Stimulated activated CD8-positive, alpha-beta memory T cell treated with anti-CD3 and anti-CD28 coated beads, Interleukin-7, amount 100 ng/mL, for 48 hours (primary cell): ENCODE data around the gene VAV2.

Experiments used
- DNase-seq, 2 donors: peaks; one replicate each; pipeline ENCODE4 v3.0.0-alpha.2; 2020; ENCODE audit warnings: low read depth in 1 of 2; ENCODE audit errors: extremely low read depth in 1 of 2

VAV2 gene

DNA sequence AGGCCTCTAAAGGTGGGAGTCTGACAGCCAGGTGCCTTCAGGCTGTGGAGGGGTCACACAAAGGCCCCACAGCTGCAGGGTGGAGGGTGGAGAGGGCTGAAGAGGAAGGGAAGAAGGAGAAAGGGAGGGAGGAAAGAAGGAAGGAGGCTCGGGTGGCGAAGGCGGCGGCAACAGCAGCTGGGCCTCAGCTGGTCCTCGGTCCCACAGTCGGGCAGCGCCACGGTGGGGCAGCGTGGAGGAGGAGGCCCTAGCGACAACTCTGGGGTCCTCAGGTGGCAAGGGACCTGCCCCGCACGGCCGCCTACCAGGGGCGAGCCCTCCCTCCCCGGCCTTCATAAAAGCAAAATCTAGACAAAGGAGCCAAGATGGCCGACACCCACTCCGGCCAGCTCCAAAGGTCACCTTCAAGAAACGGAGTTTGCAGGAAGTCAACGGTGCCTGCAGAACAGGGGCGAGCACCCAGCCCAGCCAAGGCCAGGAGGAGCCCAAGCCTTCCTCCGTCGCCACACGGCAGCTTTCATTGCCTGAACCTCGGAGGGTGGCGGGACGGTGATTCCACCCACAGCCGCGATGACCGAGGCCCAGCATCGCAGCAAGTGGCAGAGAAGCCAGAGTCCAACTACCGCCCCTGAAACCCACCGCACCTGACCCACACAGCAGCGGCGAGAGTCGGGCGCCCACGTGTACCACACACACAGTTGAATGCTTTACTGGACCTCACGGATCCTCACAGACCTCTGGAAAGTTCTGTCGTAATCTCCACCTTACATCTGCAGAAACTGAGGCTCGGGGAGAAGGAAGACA, 98.7 kb downstream of the VAV2 start:
- DNase-seq: no peak

DNA sequence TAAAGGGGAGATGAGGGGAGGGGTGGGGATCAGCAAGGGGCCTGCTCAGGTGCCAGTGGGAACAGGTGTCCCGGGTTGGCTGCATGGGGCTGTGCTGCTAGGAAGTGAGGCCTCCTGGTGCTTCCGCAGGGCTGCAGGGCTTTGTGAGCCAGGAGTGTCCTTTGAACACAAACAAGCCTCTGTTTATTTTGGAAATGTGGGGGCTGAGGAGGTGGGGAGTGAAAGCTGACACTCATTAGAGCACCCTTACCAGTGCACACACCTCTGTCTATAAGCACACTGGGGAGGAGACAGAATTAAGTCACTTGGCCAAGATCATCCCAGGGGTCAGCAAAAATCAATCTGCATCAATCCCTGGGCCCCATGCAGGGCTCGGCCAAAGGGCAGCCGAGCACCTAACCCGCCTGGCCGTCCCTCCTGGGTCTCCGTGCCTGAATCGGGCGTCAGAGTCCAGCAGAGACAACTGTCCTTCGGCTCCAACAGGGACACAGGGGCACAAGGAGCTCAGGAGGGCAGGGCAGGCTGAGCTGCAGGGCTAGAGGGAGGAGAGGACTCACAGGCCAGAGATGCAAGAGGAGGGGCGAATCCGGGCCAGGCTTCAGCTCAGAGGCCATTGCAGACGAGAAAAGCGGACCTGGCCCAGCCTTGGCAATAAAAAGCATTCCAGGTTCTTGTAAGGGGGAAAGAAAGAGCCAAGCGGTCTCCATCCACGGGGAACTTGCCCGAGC, 99.8 kb downstream of the VAV2 start:
- DNase-seq: no peak

DNA sequence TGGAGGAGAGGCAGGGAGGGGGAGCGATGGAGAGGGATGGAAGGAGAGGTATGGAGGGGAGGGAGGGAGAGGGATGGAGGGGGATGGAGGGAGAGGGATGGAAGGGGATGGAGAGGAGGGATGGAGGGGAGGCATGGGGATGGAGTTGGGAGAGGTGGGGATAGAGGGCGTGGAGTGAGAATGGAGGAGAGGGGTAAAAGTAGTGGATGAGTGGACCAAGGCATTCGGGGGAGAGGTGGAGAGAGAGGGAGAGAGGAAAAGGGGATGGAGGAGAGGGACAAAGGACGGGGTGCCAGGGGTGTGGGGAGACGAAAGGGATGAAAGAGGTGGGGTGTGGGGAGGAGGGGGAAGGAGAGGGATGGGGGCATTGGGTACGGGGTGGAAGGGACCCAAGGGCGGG, 100.4 kb downstream of the VAV2 start:
- DNase-seq: no peak

DNA sequence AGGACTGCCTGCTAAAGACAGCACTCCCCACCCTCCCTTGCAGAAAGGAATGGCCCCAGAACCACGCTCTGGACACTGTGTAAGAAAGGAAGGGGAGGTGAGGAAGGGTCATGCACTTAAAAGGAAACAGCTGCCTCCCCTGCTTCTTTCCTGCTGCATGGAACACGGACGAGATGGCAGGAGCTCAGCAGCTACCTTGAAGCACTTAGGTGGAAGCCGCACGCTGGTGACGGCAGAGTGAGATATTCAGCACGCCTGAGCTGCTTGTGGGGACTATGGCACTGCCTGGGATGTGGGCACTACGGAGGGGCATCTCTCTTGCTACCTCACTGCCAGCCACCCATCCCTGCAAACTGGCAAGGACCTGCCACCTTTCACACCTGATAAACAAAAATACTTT, 101.5 kb downstream of the VAV2 start:
- DNase-seq: no peak

DNA sequence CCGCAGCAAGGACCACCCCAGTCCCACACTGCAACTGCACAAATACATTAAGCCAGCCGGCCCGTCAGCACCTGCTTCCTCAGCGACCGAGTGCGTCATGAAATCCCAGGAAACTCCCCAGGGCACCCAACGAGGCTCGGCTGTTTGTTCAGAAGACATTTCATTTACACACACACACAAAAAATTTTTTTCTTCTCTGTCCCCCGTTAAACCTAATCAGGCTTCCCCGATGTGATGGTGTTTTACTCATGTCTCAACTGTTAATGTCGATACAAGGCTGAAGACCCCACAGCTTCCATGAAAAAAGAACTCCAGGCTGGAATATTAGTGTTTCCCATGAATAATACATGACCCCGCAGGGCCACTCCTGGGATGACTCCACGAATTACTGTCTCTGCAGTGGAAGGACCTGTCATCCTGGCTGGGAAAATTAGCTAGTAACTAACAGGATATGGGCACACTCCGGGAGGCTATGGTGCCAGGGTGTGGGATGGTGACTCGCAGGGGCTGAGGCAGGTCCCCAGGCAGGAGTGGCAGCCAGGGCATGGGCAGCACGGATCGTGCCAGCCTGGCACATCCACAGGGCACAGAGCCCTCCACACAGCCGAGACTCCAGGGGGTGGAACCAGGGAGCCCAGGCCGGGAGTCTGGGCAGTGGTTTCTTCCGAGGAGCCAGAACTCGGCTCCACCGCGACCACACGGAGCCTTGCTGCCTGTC, 102.4 kb downstream of the VAV2 start:
- no peak for DNase-seq

DNA sequence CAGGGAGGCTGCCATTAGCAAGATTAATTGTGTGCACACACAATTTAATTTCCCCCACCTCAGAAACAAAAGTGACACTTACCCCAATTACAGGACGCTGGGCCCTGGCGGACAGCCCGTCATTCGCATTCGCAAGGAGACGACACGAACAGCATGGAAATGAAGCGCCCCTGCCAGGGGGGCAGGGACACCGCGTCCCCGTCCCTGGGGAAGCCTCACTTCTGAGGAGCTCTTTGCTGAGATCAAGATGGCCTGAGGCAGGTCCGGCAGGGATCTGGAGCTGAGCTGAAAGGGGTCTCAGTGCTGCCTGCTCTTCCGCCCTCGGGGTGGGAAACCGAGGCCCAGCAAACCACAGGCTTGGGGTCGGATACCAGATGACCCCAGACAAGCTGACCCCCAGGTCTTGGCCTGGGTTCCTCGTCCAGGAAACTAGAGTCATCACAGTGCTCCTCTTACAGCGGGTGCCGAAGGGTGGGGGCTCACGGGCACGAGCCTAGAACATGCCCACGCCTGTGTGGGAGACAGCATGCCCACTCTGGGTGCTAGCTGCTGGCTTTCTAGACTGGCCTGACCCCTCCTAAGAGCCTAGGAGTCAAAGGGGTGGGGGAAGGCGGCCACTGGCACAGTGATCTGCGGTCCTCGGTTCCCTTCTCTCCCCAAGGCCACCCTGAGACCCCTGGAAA, 103.2 kb downstream of the VAV2 start:
- no peak for DNase-seq

DNA sequence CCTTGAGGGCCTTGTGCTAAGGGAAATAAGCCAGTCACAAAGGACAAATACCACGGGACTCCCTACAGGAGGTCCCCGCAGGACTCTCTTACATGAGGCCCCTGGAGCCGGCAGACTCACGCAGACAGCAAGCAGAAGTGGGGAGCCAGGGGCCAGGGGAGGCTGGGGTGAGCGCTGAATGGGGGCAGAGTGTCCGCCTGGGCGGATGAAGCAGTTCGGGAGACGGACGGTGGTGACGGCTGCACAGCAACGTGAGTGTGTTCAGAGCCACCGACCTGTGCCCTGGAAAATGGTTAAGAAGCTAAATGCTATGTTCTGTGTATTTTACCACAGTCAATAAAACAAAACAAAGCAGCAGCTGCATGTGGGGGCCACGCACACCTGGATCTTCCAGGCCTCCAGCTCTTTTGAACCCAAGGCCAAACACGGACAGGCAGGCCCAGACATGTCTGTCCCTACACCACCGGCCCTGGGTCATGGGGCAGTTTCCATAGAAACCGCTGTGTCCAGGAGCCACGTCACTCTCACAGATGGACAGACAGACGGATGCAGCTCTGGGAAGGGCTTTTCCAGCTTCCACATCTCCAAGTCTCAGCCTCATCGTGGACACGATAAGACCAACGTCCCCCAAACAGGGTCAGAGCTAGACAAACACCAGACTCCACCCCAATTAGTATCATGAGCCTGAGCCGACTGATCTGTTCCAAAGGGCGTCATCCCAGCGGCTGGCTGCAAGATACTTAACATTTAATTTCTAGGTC, 103.9 kb downstream of the VAV2 start:
- DNase-seq: no peak

DNA sequence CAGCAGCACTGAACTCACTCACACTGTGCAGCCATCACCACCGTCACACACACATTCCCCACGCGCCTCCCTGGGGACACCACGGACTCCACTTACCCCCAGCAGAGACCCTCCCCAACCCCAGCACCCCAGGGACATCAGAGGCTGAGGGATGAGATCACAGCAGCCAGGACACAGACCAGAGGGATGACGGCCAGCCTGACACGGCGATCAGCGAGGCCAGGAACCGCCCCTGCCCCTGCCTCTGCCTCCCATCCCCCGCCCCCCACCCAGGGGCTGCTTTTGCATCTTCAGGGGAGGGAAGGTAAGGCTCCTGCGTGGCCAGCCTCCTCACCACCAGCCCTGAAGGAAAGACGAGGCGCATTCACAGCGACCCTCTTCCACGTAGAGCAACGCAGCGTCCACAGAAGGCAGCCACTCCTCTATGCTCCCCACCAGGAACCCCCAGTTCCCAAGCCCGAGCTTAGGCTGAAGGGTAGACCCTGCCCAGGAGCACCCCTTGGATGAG, 104.5 kb downstream of the VAV2 start:
- no peak for DNase-seq

DNA sequence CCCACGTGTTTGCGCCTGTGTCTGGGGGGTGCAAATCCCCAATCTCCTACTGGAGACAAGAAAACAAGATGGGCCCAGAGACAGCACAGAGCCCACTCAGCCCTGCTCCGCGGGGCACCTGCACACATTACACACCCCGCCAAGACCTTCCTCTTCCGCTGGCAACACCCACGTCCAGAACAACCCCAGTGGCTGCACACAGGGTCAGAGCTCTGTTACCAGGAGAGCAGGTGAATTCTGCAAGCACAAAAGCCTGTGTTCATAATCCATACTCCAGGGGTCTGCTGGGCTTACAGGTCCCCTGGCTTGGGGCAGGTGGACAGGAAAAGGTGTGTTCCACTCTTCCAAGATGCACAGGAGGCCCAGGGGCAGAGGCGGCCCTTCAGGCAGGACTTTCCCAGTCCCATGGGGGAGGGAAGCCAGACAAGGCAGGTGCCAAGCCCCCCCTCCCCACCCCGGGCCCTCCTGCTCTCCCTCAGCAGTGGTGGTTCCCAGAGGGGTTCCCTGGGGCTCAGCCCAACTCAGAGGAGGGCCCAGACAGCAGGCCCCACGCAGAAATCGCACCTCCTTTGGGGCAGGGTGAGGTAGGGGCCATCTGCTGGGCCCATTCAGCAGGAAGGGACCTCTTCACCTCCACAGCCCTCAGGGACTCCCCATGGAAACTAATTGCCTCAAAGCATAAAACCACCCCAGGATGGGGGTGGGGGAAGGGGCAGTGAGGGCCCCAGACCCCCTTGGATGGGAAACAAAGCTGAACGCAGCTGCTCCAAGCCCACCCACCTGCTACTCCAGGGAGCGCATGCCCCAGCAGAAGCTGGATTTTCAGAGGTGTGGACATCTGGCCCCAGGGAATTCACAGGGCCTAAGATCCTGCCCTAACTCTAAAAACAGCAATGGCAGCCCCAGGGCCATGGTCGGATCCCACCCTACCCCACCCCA, 105.3 kb downstream of the VAV2 start:
- no peak for DNase-seq

DNA sequence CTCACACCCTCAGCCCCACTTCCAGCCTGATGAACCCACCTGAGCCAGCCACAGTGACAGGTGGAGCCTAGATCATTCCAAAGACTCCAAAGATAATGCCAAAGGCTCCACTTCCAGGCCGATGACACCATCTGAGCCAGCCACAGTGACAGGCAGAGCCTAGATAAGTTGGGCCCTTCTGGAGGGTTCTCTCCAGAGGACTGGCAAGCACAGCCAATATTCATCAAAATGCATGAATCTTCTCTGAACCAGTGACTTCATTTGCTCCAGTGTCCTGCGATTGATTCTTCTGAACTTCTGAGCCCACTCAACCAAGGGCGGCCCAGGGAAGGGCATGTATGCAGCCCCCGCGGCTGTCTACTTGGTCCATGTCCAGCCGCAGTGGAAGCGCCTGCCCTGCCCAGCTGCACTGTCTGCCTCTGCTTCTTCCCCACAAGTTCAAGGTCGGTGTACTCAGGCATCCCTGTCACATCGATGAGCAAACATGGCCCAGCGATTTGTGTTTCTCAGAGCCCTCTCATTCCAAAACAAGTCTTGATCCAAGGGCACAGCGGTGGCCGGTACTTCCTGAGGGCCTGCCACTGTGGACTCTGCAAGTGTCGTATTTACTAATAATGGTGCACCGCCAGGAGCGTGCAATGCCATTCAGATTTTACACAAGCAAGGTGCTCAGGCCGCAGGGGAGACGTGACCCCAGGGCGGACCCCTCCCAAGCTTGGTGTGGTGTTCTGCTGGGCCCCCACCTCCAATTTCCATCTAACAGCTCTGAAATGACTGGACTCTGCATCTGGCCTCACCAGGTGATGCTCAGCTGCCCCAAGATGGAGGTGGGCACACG, 107.0 kb downstream of the VAV2 start:
- DNase-seq: no peak

DNA sequence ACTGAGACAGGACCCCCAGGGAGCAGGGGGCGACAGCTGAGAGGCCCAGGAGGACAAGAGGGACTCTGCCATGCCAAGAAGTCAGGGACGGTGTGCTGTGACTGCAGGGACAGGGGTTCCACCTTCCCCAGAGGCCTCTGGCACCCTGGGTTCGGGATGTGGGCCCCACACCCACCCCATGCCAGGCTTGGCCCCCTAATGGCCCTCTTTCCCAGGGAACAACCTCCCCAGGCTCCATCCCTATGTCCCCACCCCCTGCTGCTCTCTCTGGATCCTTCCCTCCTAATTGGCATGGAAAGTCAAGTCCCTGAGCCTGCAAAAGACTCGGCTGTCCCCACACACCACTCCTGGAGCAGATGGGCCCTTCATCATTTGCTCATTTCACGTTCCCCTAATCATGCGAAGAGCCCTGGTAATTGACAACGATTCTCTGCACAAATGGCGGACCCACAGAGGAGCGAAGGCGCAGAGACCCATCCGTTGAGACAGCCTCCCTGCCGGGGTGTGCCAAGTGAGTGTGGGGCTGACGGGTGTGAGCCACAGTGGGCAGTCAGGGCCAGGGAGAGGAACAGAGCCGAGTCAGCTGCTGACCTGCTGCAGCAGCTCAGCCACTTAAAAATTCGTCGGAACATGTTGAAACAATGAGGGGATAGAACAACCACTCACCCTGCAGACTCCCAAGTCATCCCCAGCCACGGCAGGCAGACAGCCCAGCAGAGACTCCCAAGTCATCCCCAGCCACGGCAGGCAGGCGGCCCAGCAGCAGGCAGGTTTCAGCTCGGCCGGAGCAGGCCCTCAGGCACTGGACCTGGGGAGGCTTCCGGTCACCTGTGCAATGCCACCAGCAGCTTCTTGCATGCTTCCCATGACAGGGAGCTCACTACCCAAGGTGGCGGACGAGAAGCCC, 109.0 kb downstream of the VAV2 start:
- no peak for DNase-seq

DNA sequence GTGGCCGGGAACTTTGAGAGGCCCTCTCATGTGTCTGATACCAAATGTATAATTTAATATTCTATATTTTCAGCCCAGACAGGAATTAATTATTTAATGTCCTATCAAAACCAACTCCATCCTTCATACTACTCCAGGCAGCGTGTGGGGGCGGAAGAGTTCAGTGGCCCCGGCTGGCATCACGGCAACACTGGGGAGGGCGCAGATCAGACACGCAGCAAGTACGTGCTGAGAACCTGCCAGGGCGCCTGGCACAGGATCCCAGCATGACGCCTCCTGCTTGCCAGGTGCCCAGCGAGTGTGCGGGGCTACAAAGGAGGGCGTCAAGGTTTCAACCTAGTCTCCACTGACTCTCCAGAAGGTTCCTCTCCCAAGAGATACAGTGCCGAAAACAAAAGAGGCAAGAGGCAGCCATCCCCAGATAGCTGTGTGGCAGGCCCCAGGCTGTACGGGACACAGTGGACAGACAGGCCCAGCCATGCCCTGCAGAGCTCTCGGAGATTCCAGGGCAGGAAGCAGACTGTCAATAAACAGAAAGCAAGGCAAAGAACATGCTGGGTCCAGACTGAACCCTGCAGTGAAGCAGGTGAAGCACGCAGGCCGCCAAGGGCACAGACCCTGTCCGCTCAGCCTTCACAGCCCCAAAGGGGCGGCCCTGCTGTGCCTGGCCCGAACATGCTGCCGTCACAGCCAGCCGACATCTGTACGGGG, 110.3 kb downstream of the VAV2 start:
- DNase-seq: no peak

DNA sequence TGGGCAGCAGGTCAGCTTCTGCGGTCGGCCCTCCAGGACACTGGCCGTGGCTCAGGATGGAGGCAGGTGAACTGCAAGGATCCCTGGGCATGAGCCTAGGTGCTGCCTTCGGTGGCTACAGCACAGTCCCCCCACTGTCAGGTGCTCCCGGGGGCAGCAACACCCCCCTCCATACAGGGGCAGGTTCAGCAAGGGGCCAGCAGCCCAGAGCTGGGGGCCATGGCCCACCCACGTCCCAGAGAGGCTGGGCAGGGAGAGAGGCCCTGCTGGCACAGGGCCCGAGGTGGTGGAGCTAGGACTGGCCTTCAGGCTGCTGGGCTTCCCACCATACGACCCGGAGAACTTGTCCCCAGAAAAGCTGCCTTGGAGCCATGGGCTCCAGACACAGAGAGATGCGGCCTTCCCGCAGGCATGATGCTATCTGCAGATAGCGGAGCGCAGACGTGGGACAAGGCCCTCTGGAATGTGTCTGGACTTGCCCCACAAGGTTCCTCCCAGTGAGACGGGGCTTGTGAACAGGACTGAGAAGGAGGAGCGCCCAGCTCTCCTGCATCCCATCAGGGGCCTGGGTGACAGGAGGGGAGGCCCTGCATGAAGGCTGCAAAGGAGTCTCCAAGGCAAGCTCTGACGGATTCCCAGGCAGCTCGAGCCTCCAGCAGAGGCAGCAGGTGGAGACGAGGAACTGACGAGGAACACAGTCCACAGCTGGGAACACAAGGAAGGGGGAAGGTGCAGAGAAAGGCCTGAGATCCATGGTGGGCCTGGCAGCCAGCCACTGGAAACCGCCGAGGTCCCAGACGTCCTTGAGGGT, 111.1 kb downstream of the VAV2 start:
- no peak for DNase-seq

DNA sequence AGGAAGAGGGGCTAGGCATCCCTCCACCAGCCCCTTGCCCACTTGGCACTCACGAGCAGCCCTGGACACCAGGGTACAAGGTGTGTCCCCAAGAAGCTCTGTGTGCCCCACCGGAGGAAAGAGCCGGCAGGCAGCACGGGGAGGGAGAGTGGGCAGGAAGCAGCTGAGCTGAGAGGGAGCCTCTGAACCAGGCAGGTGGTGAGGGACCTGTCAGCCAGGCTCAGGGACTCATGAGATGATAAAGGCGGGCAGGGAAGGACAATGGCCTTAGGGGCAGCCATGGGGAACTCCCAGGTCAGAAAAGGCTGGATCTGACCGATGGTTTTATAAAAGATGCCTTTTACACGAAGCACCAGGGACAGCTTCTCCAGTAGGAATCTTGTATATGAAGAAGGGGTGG, 112.0 kb downstream of the VAV2 start:
- no peak for DNase-seq

DNA sequence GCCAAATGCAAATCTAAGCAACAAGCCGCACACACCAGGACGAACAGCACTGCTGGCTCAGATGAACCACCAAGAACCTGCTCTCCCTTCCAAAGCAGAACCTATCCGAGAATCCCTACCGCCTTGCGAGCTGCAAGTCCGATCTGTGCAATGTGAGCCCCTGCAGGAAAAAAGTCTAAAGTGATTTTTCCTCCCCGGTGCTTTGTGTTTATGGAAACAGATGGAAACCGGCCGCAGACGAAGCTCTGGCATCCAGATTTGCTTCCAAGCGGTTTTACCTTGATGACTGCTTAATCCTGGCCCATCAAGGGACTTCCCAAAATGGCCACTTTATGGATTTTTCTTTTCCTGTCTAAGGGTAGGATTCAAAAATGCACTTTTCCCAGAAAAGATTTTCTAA, 112.5 kb downstream of the VAV2 start:
- no peak for DNase-seq

DNA sequence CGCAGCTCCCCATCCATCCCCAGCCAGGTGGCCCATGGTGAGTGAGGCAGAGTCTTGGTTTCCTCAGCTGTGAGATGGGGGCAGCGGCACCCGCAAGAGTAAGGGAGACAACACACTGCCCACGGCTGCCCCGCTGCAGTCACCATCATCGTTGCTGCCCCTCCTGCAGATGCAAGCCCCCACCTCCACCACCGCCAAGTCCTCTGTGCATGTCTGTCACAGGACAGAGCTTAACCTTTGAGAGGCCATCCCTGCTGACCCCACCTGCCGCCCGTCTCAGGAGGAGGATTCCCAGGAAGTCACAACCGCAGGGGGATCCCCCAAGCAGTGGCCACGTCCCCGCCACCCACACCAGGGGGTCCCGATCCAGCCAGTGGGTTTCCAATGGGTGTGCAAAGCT, 113.7 kb downstream of the VAV2 start:
- no peak for DNase-seq
